ENCODE results near the gene SDK1.

The SDK1 gene

GRCh38 chr7:3895341-3896116 lies 594.5 kb downstream of the SDK1 start:
- peak; percentile 36 for DNase-seq

- peak; percentile 36 for DNase-seq
These were observed 595.2 kb downstream of the SDK1 start for GRCh38 chr7:3896169-3896765.

GRCh38 chr7:3897430-3898372 lies 596.6 kb downstream of the SDK1 start:
- no peak for DNase-seq

GRCh38 chr7:3899559-3899991 lies 598.5 kb downstream of the SDK1 start:
- no peak for DNase-seq

- no peak for DNase-seq
These were observed 607.1 kb downstream of the SDK1 start for GRCh38 chr7:3908153-3908552.

GRCh38 chr7:3909128-3909527 lies 608.1 kb downstream of the SDK1 start:
- no peak for DNase-seq

GRCh38 chr7:3910054-3910453 lies 609.0 kb downstream of the SDK1 start:
- DNase-seq: no peak

GRCh38 chr7:3911685-3912084 lies 610.6 kb downstream of the SDK1 start:
- DNase-seq: no peak

GRCh38 chr7:3912291-3912690 lies 611.2 kb downstream of the SDK1 start:
- DNase-seq: peak; percentile 31

GRCh38 chr7:3914051-3914775 lies 613.2 kb downstream of the SDK1 start:
- no peak for DNase-seq

GRCh38 chr7:3915337-3915878 lies 614.4 kb downstream of the SDK1 start:
- DNase-seq: no peak

GRCh38 chr7:3916146-3916545 lies 615.1 kb downstream of the SDK1 start:
- DNase-seq: no peak

GRCh38 chr7:3917436-3917835 lies 616.4 kb downstream of the SDK1 start:
- no peak for DNase-seq

GRCh38 chr7:3918576-3918975 lies 617.5 kb downstream of the SDK1 start:
- DNase-seq: no peak

GRCh38 chr7:3922175-3922635 lies 621.2 kb downstream of the SDK1 start:
- DNase-seq: no peak

GRCh38 chr7:3923307-3923918 lies 622.4 kb downstream of the SDK1 start:
- peak; percentile 31 for DNase-seq

GRCh38 chr7:3924277-3924676 lies 623.2 kb downstream of the SDK1 start:
- DNase-seq: no peak

GRCh38 chr7:3927446-3928110 lies 626.5 kb downstream of the SDK1 start:
- no peak for DNase-seq

- DNase-seq: no peak
These were observed 627.9 kb downstream of the SDK1 start for GRCh38 chr7:3928727-3929515.

GRCh38 chr7:3931843-3932242 lies 630.8 kb downstream of the SDK1 start:
- DNase-seq: no peak
